NCI-H1436 (cell line): ENCODE data around the gene PPP2R5D.
"Not testable (repeated sequence)": the region's sequence is repeated elsewhere in the genome, so short reads cannot be mapped to it uniquely, and the experiment has no call there.

Experiments
- DNase-seq: peaks from one replicate; lab custom pipeline; 2025; lab: John Stamatoyannopoulos, UW

PPP2R5D gene

GRCh38 chr6:42984001-42984923 lies at the start of gene PPP2R5D:
Gene PPP2R5D (plus strand): TSS chr6:42984570. CDS start chr6:42984678, 108 bp downstream.
- peak; percentile 98 for DNase-seq

- DNase-seq, result no peak
These were observed 49.0 kb upstream of the PPP2R5D start for GRCh38 chr6:42935322-42935721.

- DNase-seq, result no peak
These were observed 48.0 kb upstream of the PPP2R5D start for GRCh38 chr6:42936398-42936797.

GRCh38 chr6:42937548-42938427 lies 46.6 kb upstream of the PPP2R5D start:
- DNase-seq, result no peak

GRCh38 chr6:42938428-42938796 lies 46.0 kb upstream of the PPP2R5D start:
- no peak for DNase-seq

GRCh38 chr6:42938987-42939809 lies 45.2 kb upstream of the PPP2R5D start:
- no peak for DNase-seq

GRCh38 chr6:42939810-42940167 lies 44.6 kb upstream of the PPP2R5D start:
- DNase-seq, result no peak

- DNase-seq, result no peak
These were observed 43.8 kb upstream of the PPP2R5D start for GRCh38 chr6:42940493-42941045.

- not testable (repeated sequence) for DNase-seq
These were observed 43.0 kb upstream of the PPP2R5D start for GRCh38 chr6:42941356-42941755.

GRCh38 chr6:42942444-42942843 lies 41.9 kb upstream of the PPP2R5D start:
- DNase-seq, result no peak

GRCh38 chr6:42947950-42948349 lies 36.4 kb upstream of the PPP2R5D start:
- DNase-seq, result no peak

GRCh38 chr6:42952389-42952788 lies 32.0 kb upstream of the PPP2R5D start:
- DNase-seq, result no peak

GRCh38 chr6:42954405-42954804 lies 30.0 kb upstream of the PPP2R5D start:
- DNase-seq, result not testable (repeated sequence)

GRCh38 chr6:42958125-42958524 lies 26.2 kb upstream of the PPP2R5D start:
- no peak for DNase-seq

- no peak for DNase-seq
These were observed 24.5 kb upstream of the PPP2R5D start for GRCh38 chr6:42959917-42960242.

- peak; percentile 13 for DNase-seq
These were observed 23.9 kb upstream of the PPP2R5D start, which contains the start of gene GNMT for GRCh38 chr6:42960243-42961019. Gene GNMT (plus strand): TSS chr6:42960754. CDS start chr6:42960768, 14 bp downstream.

- DNase-seq, result no peak
These were observed 23.3 kb upstream of the PPP2R5D start for GRCh38 chr6:42961020-42961470.

- no peak for DNase-seq
These were observed 22.3 kb upstream of the PPP2R5D start for GRCh38 chr6:42962096-42962495.

GRCh38 chr6:42962502-42963178 lies 21.7 kb upstream of the PPP2R5D start:
- no peak for DNase-seq

GRCh38 chr6:42963179-42963854 lies 21.1 kb upstream of the PPP2R5D start:
- DNase-seq, result no peak
